D721Med (cell line): Measurements from ENCODE around the gene HAUS7.

Experiments
- DNase-seq: peaks from one replicate; pipeline ENCODE4 v3.0.0; 2011; ENCODE audit warnings: low spot score; ENCODE audit not compliant: insufficient read length
- FAIRE-seq: peaks from 2 replicates; lab custom pipeline; 2011; peaks lifted over from hg19 to GRCh38; lab: Jason Lieb, UNC
- TF ChIP-seq, protein P1 (sequence below): IDR thresholded peaks from 2 replicates; pipeline ENCODE4 v1.5.1; 2012; ENCODE audit warnings: mild to moderate bottlenecking, control low read depth; ENCODE audit not compliant: insufficient read depth; ENCODE audit errors: missing control alignments

HAUS7 gene

DNA sequence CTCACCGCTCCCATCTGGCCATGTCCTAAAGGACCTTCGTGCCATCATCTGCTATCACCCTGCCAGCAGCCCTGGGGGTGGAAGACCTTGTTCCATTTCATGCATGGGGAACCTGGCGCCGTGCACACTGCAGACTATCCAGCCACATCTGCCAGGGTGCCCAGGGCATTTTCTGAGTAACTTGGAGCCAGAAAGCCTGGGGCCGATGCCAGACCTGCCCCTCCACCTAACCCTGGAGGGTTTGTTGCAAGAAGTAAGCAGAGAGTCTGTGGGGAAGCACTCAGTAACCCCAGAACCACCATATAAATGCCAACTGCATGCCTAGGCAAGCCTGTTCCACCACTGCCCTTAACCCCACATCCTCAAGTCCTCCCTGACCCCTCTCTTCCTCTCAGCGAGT, 7.3 kb downstream of the HAUS7 start:
- DNase-seq (no peak), FAIRE-seq (no peak)
- TF ChIP-seq, protein P1, sequence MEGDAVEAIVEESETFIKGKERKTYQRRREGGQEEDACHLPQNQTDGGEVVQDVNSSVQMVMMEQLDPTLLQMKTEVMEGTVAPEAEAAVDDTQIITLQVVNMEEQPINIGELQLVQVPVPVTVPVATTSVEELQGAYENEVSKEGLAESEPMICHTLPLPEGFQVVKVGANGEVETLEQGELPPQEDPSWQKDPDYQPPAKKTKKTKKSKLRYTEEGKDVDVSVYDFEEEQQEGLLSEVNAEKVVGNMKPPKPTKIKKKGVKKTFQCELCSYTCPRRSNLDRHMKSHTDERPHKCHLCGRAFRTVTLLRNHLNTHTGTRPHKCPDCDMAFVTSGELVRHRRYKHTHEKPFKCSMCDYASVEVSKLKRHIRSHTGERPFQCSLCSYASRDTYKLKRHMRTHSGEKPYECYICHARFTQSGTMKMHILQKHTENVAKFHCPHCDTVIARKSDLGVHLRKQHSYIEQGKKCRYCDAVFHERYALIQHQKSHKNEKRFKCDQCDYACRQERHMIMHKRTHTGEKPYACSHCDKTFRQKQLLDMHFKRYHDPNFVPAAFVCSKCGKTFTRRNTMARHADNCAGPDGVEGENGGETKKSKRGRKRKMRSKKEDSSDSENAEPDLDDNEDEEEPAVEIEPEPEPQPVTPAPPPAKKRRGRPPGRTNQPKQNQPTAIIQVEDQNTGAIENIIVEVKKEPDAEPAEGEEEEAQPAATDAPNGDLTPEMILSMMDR: no peak

DNA sequence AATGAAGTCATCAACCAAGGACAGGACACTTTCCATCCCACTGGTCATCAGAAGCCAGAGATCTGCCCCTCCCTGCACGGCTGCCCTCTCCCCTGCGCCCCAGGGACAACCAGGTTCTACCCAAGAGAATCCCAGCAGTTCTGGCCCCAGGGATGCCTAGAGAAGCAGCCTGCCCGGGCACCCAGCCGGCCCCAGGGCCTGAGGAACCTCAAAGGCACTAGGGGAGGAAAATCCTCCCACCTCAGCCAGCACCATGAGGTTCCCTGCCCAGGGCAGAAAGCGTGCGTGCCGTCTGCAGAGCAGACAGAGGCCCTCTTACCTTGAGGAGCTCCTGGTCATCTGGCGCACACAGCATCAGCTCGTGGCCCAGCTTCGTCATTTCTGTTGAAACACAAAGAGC, 8.1 kb downstream of the HAUS7 start:
- no peak for FAIRE-seq

DNA sequence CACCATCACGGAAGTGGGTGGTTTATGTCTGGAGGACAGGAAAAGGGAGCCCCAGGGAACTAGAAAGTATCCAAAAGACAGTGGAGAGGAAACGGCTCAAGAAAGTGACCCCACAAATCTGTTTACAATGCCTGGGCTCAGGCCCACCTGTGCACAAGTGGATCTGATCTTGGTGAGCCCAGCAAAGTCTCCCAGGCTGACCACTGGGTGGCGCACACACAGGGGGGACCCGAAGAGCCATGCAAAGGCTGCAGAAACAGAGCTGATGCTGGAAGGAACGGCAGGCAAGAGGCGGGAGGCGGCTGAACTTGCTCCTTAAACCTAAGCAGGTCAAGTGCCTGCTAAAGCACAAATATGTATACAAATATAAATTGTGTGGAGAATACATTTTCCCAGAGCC, 9.6 kb downstream of the HAUS7 start:
- DNase-seq: no peak
- peak; percentile 21 for FAIRE-seq
- TF ChIP-seq, protein P1: peak; percentile 59

More for the DNA sequence above, 8.1 kb downstream of the HAUS7 start:
- DNase-seq: no peak
- TF ChIP-seq, protein P1: no peak

DNA sequence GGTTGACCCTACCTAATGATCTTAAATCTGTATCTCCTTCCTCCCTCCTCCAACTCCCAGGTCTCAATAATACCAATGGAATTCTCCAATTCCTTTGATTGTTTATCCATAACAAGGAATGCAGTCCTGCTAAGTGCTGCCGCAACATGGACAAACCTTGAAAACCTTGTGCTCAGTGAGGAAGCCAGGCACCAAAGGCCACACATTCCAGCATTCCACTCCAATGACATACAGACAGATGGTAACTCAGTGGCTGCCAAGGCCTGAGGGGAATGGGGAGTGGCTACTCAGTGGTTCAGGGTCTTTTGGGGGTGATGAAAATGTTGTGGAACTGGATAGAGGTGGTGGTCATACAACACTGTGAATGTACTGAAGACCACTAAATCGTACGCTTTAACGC, 10.4 kb downstream of the HAUS7 start:
- no peak for FAIRE-seq
- DNase-seq: no peak
- TF ChIP-seq, protein P1: no peak

DNA sequence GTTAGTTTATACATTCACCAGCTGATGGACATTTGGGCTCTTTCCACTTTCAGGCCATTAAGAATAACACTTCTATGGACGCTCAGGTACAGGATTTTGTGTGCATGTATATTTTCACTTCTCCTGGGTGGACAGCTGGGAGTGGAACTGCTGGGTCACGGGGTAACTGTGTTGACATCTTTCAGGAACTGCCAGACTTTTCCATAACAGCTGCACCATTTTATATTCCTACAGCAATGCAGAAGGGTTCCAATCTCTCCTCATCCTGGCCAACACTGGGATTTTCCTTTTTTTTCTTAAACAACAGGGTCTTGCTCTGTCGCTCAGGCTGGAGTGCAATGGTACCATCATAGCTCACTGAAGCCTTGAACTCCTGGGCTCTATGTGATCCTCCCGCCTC, 11.9 kb downstream of the HAUS7 start:
- TF ChIP-seq, protein P1: no peak
- FAIRE-seq (no peak), DNase-seq (no peak)

DNA sequence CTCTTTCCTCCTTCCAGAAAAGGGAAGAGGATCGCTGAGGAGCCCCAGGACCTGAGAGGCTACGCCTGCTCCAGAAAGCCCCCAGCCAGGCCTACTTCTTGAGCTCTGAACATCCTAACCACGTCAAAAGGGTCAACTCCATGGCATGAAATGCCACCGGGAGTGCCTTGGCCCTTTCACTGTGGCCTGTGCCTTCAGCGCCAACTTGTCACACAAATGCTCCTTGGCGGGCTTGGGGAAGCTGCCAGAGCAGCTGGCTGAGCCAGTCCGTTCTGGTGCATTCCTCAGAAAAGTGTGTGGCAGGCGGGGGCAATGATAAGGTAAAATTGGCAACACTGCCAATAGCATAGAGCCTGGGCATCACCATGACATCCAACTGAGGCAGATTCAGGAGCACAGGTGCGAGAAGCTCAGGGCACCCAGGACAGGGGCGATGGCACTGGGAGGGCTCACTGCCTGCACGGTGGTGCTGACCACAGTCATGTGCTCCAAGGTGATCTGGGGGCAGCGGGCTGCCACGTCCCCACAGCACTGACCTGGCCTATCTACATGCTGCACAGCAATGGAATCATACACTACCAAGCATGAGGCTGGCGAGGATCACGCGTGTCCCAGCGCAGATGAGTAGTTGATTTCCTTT, 12.4 kb downstream of the HAUS7 start:
- TF ChIP-seq, protein P1: no peak
- no peak for DNase-seq
- FAIRE-seq: no peak

DNA sequence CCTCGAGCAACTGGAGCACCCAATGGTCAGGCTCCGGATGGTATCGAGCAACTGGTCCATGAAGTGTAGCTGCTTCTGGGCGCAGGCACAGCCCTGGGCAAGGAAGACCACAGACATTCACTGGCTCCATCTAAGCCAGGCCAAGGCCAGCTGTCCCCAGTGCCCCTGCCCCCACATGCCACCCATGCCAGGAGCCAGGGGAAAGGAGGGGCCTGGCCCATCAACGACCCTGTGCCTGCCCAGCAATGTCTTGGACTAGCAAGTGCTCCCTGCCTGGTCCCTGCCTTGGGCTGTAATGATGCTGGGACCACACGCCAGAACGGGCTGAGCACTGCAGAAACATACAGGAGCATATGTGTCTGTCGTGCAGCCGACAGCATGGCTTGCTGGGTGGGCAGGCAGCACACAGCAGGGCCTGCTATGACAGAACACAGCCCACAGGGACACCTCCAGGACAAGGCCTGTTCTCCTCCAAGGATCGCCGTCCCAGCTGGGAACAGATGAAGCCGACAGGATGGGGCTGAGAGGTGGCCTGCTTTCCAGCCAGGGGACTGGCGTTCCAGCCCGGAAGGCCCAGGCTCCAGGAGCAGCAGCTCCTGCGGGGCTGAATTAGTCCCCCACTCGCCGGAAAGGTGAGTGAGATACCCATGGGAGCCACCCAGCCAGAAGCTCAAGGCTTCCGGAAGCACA, 13.1 kb downstream of the HAUS7 start:
- DNase-seq (no peak), FAIRE-seq (no peak)
- TF ChIP-seq, protein P1: no peak
